Stimulated activated CD4-positive, alpha-beta T cell treated with anti-CD3 and anti-CD28 coated beads, Interleukin-12 subunit alpha, Interleukin-12 subunit beta, amount 100 ng/mL, for 48 hours (primary cell): ENCODE measurements around the gene ACTN4.

Source experiments
- DNase-seq, 3 donors: peaks; one replicate each; pipeline ENCODE4 v3.0.0-alpha.2; 2020; ENCODE audit warnings: low read depth in 2 of 3, low spot score in 1 of 3

The ACTN4 gene

DNA sequence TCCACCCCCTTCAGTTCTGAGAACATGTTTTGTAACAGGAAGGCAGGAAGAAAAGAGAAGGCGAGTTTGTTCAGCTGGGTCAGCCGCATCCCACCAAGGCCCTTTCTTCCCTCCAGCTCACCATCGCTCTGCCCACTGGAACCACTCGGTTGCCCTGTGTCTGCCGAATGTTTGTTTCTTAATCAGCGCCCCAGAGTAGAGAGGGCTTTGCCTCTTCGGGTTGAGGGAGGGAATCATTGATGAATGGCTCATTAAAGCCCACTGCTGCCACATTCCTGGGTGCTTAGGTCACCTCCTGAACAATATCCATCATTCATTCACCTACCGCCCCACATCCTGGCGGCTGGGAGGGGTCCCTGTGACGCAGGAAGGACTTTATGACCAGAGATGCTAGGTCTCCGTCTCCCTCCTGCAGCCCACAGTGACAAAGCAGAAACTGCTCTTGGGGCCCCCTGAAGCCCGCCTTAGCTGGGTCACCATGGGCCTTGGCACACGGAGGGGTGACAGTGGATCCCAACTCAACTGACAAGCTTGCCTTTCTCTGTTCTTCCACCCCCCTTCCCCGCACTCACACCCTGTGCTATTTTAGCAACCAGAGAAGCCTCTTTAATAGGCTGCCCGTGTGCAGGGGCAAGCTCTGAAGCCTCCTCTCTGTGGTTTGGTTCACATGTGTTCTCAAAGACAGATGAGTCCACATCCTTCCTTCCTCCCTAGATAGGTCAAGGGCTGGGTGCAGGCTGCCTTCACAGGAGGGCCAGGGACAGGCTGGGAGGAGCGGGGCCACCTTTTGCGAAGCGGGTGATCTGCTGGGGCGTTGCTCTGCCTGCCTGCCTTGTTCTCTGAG, 46.2 kb downstream of the ACTN4 start:
- no peak for DNase-seq

DNA sequence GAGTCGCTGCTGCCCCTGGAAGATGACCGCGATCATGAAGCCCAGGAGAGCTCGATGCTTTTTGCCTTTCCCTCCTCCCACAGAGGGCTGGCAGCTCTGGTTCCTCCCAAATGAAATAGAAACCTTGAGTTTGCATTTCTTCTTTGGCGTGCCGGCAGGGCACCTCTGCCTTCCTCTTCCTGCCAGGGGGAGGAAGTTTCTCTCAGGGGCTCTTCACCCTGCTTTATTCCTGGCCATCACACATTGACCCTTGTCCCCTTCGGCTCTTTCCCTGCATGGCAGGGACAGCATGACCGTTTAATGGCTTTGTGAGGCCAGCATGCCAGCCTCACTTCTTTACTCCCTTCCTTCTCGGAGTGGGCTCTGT, 47.9 kb downstream of the ACTN4 start:
- DNase-seq: no peak

DNA sequence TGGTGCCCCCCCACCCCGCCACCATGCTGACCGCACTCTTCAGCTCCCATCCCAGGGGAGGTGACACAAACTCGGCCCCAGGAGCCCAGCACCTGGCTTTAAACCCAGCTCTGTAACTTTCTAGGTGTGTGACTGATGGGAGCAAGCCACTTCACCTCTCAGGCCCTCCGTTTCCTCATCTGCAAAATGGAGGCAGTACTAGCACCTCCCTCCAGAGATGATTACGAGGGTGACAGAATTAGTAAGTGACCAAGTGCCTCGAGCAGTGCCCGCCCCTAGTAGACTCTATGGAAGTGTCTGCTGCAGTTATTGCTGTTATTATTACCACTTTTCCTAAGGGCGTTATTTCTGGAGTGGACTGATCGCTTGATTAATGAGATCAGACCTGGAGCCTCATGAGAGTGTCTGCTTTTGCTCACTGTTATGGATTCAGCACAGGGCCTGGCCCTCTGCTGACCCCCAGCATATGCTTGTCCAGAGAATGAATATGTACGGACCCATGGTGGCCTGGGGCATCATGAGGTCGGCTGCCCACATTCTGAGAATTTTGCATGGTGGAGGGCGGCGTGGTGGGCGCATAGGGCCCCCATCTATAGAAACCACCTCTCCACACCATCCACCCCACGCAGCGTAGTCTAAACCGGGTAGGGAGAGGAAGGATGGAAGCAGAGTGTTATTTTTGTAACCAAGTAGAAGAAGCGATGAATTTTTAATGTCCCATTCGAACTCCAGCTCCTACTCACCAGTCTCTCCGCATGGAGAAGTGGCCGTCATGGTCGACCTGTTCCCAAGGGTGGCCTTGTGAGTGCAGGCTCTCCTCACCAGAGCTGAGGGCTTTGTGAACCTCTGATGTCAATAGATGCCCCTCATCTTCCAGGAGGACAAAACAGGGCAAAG, 48.6 kb downstream of the ACTN4 start:
- no peak for DNase-seq

GRCh38 chr19:38696729-38697055, 49.2 kb downstream of the ACTN4 start:
- no peak for DNase-seq

DNA sequence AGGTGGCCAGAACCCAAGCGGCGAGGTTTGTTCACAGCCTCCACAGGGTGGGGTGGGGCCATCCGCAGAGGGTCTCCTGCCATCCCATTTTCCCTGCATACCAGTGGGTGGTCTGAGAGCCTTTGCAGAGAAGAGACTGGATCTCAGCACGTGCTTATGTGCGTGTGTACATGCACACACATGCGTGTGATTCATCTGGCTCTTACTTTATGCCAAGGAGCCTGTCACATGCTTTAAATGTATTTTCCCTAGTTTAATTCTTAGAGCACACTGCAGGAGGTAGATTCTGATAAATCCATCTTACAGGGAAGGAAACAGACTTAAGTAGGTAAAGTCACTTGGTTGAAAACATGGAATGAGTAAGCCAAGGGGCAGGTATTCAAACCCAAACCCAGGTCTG, 49.7 kb downstream of the ACTN4 start:
- DNase-seq: no peak

DNA sequence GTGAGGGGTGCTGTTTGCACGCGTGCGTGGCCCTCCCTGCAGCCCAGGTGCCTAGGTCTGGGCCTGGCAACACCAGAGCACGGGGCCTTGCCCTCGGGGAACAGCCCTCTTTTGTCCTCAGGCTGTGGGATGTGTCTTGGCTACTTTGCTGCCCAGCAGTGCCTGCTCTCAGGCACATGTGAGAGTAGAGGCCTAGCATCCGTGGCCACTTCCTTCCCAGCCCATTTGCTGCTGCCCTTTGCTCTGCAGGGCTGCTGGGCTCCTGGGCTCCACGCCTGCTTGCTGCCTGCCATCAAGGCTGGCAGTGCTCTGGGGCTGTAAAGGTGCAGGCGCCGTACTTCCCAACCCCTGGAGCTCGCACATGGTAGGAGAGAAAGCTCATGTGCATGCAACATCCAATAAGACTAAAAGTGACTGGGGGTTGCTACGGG, 50.2 kb downstream of the ACTN4 start:
- DNase-seq: no peak

- no peak for DNase-seq
These were observed 51.0 kb downstream of the ACTN4 start for GRCh38 chr19:38698225-38699026.

DNA sequence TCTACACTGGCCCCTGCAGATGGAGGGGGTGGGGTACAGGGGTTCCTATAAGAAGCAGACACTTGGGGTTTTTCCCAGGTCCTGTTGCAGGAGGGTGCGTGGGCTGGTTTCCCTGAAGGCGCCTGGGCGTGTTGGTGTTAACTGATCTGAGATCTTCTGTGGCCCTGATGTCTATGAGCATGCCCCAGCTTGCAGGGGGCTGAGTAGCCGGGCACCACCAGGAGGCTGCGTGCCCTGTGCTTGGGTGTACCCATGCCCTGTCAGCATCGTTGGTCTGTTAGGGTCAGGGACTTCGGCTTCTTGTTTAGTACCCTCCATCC, 51.5 kb downstream of the ACTN4 start:
- no peak for DNase-seq

GRCh38 chr19:38699647-38700349, 52.3 kb downstream of the ACTN4 start:
- DNase-seq: no peak

DNA sequence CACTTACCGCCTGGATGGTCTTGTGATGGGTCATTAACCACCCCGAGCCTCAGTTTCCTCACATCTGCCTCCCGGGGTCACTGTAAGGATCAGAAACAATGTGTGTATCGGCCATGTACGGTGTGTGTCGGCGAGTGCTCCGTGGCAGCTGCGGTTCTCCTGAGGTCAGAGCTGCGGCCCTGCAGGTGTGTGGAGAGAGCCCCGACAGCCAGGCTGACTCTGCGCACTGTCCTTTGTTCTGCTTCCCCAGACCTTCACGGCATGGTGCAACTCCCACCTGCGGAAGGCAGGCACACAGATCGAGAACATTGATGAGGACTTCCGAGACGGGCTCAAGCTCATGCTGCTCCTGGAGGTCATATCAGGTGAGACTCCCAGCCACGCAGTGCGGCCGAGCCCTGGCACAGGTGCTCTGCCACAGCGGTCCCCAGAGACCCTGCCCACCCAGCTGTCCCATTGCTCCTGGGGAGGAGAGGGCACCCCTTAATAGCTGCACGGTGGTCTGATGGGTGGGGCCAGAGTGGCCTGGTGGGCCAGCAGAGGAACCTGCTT, 53.0 kb downstream of the ACTN4 start:
- no peak for DNase-seq

DNA sequence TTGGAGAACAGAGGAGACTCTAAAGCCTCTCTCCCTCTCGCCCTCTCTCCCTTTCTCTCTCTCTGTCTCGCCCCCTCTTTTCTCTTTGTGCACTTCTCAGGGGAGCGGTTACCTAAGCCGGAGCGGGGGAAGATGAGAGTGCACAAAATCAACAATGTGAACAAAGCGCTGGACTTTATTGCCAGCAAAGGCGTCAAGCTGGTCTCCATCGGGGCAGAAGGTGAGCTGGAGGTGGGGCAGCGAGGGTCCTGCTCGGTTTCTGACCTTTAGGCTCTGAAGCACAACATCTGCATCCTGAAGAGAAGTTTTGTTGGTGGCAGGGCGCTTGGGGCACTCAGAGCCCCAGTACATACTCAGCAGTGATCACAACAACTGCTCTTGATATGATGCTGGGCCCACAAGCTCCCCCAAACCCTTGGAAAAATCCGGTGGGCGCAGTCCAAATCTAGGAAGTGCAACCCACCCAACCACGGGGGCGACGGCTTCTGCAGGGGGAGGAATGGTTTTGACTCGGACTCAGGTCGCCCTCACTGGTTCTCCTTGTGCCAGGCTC, 53.5 kb downstream of the ACTN4 start:
- DNase-seq: no peak

GRCh38 chr19:38701455-38702063, 54.1 kb downstream of the ACTN4 start:
- DNase-seq: no peak

DNA sequence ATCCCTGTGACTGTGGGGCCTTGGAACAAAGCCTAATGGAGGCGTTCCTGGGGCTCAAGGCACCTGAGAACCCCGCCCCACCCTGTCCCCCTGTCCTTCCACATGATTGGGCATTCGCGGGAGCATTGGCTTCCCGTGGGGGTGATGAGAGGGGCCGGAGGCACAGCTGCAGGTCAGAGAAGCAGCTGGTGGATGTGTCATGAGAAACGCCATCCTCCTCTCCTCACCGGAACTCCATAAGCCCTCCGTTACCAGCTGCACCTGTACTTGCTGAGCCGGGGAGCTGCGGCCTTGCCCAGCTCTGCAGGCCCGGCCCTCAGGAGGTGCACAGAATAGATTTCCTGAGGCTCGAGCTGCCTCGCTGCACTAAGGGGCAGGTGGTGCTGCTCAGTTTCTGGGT, 54.8 kb downstream of the ACTN4 start:
- no peak for DNase-seq

- DNase-seq: no peak
These were observed 56.1 kb downstream of the ACTN4 start for GRCh38 chr19:38703509-38703908.

GRCh38 chr19:38704488-38705026, 57.1 kb downstream of the ACTN4 start:
- DNase-seq: no peak

DNA sequence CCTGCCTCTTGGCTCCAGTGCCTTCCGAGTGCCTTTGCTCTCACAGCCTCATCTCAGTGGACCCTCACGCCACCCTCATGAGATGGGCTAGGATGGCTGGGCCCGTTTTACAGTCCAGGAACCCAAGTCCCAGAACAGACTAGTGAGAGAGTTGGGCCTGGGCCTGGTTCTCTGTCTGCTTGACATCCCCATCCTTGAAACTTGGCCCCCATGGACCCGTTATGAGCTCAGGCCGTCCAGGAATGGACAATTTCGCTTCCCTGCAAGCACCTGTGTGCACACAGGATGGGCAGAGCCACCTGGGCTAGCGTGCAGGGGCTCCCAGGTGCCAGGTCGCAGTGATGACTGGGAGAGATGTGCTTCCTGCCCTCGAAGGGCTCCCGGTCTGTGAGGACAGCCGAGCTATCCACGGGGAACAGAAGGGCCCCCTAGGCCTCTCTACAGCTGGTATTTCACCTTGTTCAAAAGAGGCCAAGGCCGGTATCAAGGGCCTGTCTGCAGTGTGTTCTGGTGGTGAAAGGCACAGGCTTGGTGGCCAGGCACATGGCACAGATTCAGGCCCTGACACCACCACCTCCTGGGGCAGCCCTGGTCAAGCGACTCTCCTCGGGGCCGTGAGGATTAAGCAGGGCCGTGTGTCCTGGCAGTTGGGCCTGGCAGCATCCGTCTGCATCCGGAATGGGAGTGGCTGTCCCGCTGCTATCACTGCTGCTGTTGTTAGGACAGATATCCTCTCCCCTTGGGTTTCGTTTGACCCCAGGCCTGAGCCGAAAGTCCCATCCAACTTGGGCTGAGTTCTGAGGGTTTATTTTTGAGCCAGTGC, 58.0 kb downstream of the ACTN4 start:
- no peak for DNase-seq

DNA sequence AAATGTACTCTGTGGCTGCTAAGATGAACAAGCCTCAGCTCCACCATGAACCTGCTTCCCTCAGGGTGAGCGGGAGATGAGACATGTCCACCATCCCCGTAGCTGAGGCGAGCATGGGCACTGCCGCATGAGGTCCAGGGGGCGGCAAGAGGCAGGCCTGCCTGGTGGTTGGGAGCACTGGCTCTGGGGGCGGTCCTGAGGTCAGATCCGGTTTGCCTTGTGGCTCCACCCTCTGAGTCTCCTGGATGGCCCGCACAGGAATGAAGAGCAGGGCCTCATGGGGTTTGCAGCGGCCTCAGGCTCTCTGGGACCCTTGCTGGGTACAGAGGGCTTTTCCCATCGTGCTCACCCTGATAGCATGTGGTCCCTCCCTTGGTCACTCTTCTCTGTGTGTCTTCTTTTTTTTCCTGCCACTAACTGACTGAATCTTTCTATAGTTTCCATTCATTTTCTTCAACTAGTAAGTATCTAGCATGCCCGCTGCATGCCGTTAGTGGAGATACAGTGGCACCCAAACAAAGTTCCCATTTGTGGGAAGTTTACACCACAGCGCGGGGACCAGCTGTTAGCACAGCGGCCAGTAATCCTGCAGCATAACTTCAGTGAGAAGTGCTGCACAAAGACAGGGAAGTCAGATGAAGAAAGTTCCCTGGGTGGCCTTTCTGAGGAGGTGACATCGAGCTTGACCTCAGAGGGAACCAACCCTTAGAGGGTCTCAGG, 59.5 kb downstream of the ACTN4 start:
- DNase-seq: no peak

- no peak for DNase-seq
These were observed 60.2 kb downstream of the ACTN4 start for GRCh38 chr19:38707512-38708114.
